ENCODE results near the gene WDR77.

Gene WDR77

GRCh38 chr1:111453706-111454105 is 4.7 kb upstream of the WDR77 start:
- Histone ChIP-seq H3K23ac (ENCODE audit: low read depth, low read length, poor library complexity) (no peak overlapping the region), H3K79me1 (ENCODE audit: low read depth, low read length) (peaks cover 2% of the 10 kb centered on the region), H2BK15ac (ENCODE audit: low read length) (no peak overlapping the region), H3K27ac (replicated peaks; ENCODE audit: low read length) (no peak overlapping the region), H2BK120ac (ENCODE audit: low read depth, low read length) (no peak overlapping the region), H3K4me1 (ENCODE audit: control insufficient read depth in 2 of 2, insufficient read depth in 1 of 2, low read depth in 1 of 2, low read length in 2 of 2) (peaks cover 3 to 4% of the 10 kb centered on the region in 2 donors), H3K18ac (ENCODE audit: low read length) (no peak overlapping the region), H3K9ac (ENCODE audit: low read depth, low read length, poor library complexity) (no peak overlapping the region), H2AFZ (ENCODE audit: low read length) (no peak overlapping the region), H3K14ac (ENCODE audit: low read length) (no peak overlapping the region), H2BK5ac (ENCODE audit: low read length) (no peak overlapping the region), H3K4ac (ENCODE audit: low read length) (no peak overlapping the region), H3K9me3 (replicated peaks in 1 of 2; ENCODE audit: control insufficient read depth in 2 of 2, insufficient read depth in 1 of 2, low read depth in 1 of 2, low read length in 2 of 2) (no peaks in the 10 kb centered on the region), H3K4me2 (ENCODE audit: insufficient read depth, low read length, poor library complexity, severe bottlenecking) (no peak overlapping the region), H3K36me3 (replicated peaks in 1 of 2; ENCODE audit: control insufficient read depth in 2 of 2, insufficient read depth in 2 of 2, low read length in 2 of 2) (peaks cover 14 to 76% of the 10 kb centered on the region in 2 donors), H2AK5ac (ENCODE audit: low read depth, low read length) (no peak overlapping the region), H4K91ac (ENCODE audit: low read depth, low read length, poor library complexity) (no peak overlapping the region), H2BK12ac (ENCODE audit: low read length) (no peak overlapping the region), H4K8ac (ENCODE audit: low read depth, low read length) (no peak overlapping the region), H3K4me3 (ENCODE audit: low read length in 2 of 2) (no peak overlapping the region), H3K27me3 (ENCODE audit: control insufficient read depth in 3 of 3, insufficient read depth in 3 of 3, low read depth in 1 of 3, low read length in 3 of 3) (no peaks in the 10 kb centered on the region)
- no CpG with 5 or more reads among the region's 3 CpGs for WGBS, 2 donors (ENCODE audit: extremely low coverage in 2 of 2, insufficient read length in 2 of 2, insufficient replicate concordance in 1 of 2)
- DNase-seq (ENCODE audit: low spot score), result no peak

- peaks cover 5% of the 10 kb centered on the region in 2 donors for H3K4me1 ChIP-seq (ENCODE audit: control insufficient read depth in 2 of 2, insufficient read depth in 1 of 2, low read depth in 1 of 2, low read length in 2 of 2)
- no peaks in the 10 kb centered on the region for H3K27me3 ChIP-seq (ENCODE audit: control insufficient read depth in 3 of 3, insufficient read depth in 3 of 3, low read depth in 1 of 3, low read length in 3 of 3)
- no peak overlapping the region for H3K23ac ChIP-seq (ENCODE audit: low read depth, low read length, poor library complexity)
- no peak overlapping the region for H4K91ac ChIP-seq (ENCODE audit: low read depth, low read length, poor library complexity)
- H3K79me1 ChIP-seq (ENCODE audit: low read depth, low read length), result peaks cover 6% of the 10 kb centered on the region
- H3K27ac ChIP-seq (replicated peaks; ENCODE audit: low read length), result no peak overlapping the region
- peaks cover 11 to 65% of the 10 kb centered on the region in 2 donors for H3K36me3 ChIP-seq (replicated peaks in 1 of 2; ENCODE audit: control insufficient read depth in 2 of 2, insufficient read depth in 2 of 2, low read length in 2 of 2)
- no peak overlapping the region for H2BK5ac ChIP-seq (ENCODE audit: low read length)
- no CpG with 5 or more reads among the region's 3 CpGs for WGBS, 2 donors (ENCODE audit: extremely low coverage in 2 of 2, insufficient read length in 2 of 2, insufficient replicate concordance in 1 of 2)
- H3K9ac ChIP-seq (ENCODE audit: low read depth, low read length, poor library complexity), result no peak overlapping the region
- H2BK12ac ChIP-seq (ENCODE audit: low read length), result no peak overlapping the region
- H3K18ac ChIP-seq (ENCODE audit: low read length), result no peak overlapping the region
- no peak overlapping the region for H3K14ac ChIP-seq (ENCODE audit: low read length)
- no peaks in the 10 kb centered on the region for H3K9me3 ChIP-seq (replicated peaks in 1 of 2; ENCODE audit: control insufficient read depth in 2 of 2, insufficient read depth in 1 of 2, low read depth in 1 of 2, low read length in 2 of 2)
- H3K4ac ChIP-seq (ENCODE audit: low read length), result no peak overlapping the region
- H4K8ac ChIP-seq (ENCODE audit: low read depth, low read length), result no peak overlapping the region
- no peak overlapping the region for H3K4me2 ChIP-seq (ENCODE audit: insufficient read depth, low read length, poor library complexity, severe bottlenecking)
- no peak overlapping the region for H2BK120ac ChIP-seq (ENCODE audit: low read depth, low read length)
- H2AK5ac ChIP-seq (ENCODE audit: low read depth, low read length), result no peak overlapping the region
- H3K4me3 ChIP-seq (ENCODE audit: low read length in 2 of 2), result no peak overlapping the region
- H2AFZ ChIP-seq (ENCODE audit: low read length), result no peak overlapping the region
- no peak overlapping the region for H2BK15ac ChIP-seq (ENCODE audit: low read length)
- DNase-seq (ENCODE audit: low spot score), result no peak
Measured at GRCh38 chr1:111452581-111452980, 3.5 kb upstream of the WDR77 start.

DNA sequence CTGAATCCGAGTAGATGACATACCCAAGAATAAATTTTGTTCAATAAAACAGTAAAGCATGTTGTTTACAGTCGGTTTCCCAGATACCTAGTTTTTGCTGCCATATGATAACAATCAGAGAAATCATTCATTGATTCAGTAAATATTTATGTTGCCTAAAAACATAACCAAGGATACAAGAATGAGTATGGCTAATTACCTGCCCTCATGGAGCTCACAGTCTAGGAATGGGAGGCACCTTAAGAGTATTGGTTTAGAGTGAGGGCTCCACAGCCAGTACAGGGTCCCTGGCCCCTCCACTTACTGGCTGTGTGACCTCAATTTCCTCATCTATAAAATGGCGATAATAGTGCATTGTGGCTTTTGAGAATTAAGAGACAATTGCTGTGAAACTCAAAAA is 1.1 kb upstream of the WDR77 start:
- Histone ChIP-seq H3K4me1 (ENCODE audit: control insufficient read depth in 2 of 2, insufficient read depth in 1 of 2, low read depth in 1 of 2, low read length in 2 of 2) (peaks cover 5 to 8% of the 10 kb centered on the region in 2 donors), H3K23ac (ENCODE audit: low read depth, low read length, poor library complexity) (no peak overlapping the region), H3K4me3 (ENCODE audit: low read length in 2 of 2) (peak overlapping the region; percentile 79 to 88), H2BK120ac (ENCODE audit: low read depth, low read length) (no peak overlapping the region), H2BK15ac (ENCODE audit: low read length) (no peak overlapping the region), H4K8ac (ENCODE audit: low read depth, low read length) (no peak overlapping the region), H2BK5ac (ENCODE audit: low read length) (no peak overlapping the region), H3K36me3 (replicated peaks in 1 of 2; ENCODE audit: control insufficient read depth in 2 of 2, insufficient read depth in 2 of 2, low read length in 2 of 2) (peaks cover 12 to 65% of the 10 kb centered on the region in 2 donors), H3K27me3 (ENCODE audit: control insufficient read depth in 3 of 3, insufficient read depth in 3 of 3, low read depth in 1 of 3, low read length in 3 of 3) (no peaks in the 10 kb centered on the region), H3K18ac (ENCODE audit: low read length) (no peak overlapping the region), H3K9ac (ENCODE audit: low read depth, low read length, poor library complexity) (no peak overlapping the region), H2AK5ac (ENCODE audit: low read depth, low read length) (no peak overlapping the region), H3K4me2 (ENCODE audit: insufficient read depth, low read length, poor library complexity, severe bottlenecking) (peak overlapping the region; percentile 69), H4K91ac (ENCODE audit: low read depth, low read length, poor library complexity) (no peak overlapping the region), H3K79me1 (ENCODE audit: low read depth, low read length) (peaks cover 6% of the 10 kb centered on the region), H2BK12ac (ENCODE audit: low read length) (no peak overlapping the region), H3K14ac (ENCODE audit: low read length) (no peak overlapping the region), H3K27ac (replicated peaks; ENCODE audit: low read length) (no peak overlapping the region), H2AFZ (ENCODE audit: low read length) (no peak overlapping the region), H3K9me3 (replicated peaks in 1 of 2; ENCODE audit: control insufficient read depth in 2 of 2, insufficient read depth in 1 of 2, low read depth in 1 of 2, low read length in 2 of 2) (no peaks in the 10 kb centered on the region), H3K4ac (ENCODE audit: low read length) (no peak overlapping the region)
- no peak for DNase-seq (ENCODE audit: low spot score)
- no CpG with 5 or more reads among the region's 3 CpGs for WGBS, 2 donors (ENCODE audit: extremely low coverage in 2 of 2, insufficient read length in 2 of 2, insufficient replicate concordance in 1 of 2)

DNA sequence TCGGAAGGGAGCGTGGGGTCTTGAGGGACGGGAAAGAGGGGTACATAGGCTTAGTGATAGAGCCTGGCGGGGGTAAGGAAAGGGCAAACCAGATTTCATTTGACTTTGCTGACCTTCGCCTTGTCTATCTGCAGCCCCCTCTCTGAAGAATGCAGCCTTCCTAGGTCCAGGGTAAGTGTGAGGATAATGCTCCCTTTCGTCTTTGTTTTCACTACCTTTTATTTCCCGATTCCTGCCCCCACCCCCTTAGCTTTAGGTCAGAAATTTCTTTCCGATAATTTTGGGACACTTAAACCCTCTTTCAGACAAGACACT is 604 bp upstream of the WDR77 start:
- Histone ChIP-seq H3K4me3 (ENCODE audit: low read length in 2 of 2) (peak overlapping the region; percentile 79 to 88), H3K4me2 (ENCODE audit: insufficient read depth, low read length, poor library complexity, severe bottlenecking) (peak overlapping the region; percentile 69), H2BK12ac (ENCODE audit: low read length) (no peak overlapping the region), H3K14ac (ENCODE audit: low read length) (peak overlapping the region; percentile 50), H3K27ac (replicated peaks; ENCODE audit: low read length) (peak overlapping the region; percentile 71), H2BK15ac (ENCODE audit: low read length) (no peak overlapping the region), H3K18ac (ENCODE audit: low read length) (peak overlapping the region; percentile 93), H2AFZ (ENCODE audit: low read length) (peak overlapping the region; percentile 89), H3K79me1 (ENCODE audit: low read depth, low read length) (peaks cover 6% of the 10 kb centered on the region), H2BK120ac (ENCODE audit: low read depth, low read length) (no peak overlapping the region), H3K9ac (ENCODE audit: low read depth, low read length, poor library complexity) (peak overlapping the region; percentile 93), H4K8ac (ENCODE audit: low read depth, low read length) (peak overlapping the region; percentile 97), H2AK5ac (ENCODE audit: low read depth, low read length) (no peak overlapping the region), H3K23ac (ENCODE audit: low read depth, low read length, poor library complexity) (peak overlapping the region; percentile 70), H3K9me3 (replicated peaks in 1 of 2; ENCODE audit: control insufficient read depth in 2 of 2, insufficient read depth in 1 of 2, low read depth in 1 of 2, low read length in 2 of 2) (no peaks in the 10 kb centered on the region), H3K36me3 (replicated peaks in 1 of 2; ENCODE audit: control insufficient read depth in 2 of 2, insufficient read depth in 2 of 2, low read length in 2 of 2) (peaks cover 13 to 65% of the 10 kb centered on the region in 2 donors), H3K4ac (ENCODE audit: low read length) (no peak overlapping the region), H4K91ac (ENCODE audit: low read depth, low read length, poor library complexity) (no peak overlapping the region), H2BK5ac (ENCODE audit: low read length) (no peak overlapping the region), H3K4me1 (ENCODE audit: control insufficient read depth in 2 of 2, insufficient read depth in 1 of 2, low read depth in 1 of 2, low read length in 2 of 2) (peaks cover 5 to 8% of the 10 kb centered on the region in 2 donors), H3K27me3 (ENCODE audit: control insufficient read depth in 3 of 3, insufficient read depth in 3 of 3, low read depth in 1 of 3, low read length in 3 of 3) (no peaks in the 10 kb centered on the region)
- no CpG with 5 or more reads among the region's 8 CpGs for WGBS, 2 donors (ENCODE audit: extremely low coverage in 2 of 2, insufficient read length in 2 of 2, insufficient replicate concordance in 1 of 2)
- no peak for DNase-seq (ENCODE audit: low spot score)

Data from neuronal stem cell (in vitro differentiated cells).